NCI-H1436 (cell line): ENCODE data around the gene TRPM3.

Source experiments
- DNase-seq: peaks from one replicate; lab custom pipeline; 2025; lab: John Stamatoyannopoulos, UW

TRPM3 gene

GRCh38 chr9:71097671-71098070 lies 23.8 kb downstream of the TRPM3 start:
- DNase-seq, result no peak

GRCh38 chr9:71096421-71097108 lies 24.9 kb downstream of the TRPM3 start:
- DNase-seq, result no peak

DNA sequence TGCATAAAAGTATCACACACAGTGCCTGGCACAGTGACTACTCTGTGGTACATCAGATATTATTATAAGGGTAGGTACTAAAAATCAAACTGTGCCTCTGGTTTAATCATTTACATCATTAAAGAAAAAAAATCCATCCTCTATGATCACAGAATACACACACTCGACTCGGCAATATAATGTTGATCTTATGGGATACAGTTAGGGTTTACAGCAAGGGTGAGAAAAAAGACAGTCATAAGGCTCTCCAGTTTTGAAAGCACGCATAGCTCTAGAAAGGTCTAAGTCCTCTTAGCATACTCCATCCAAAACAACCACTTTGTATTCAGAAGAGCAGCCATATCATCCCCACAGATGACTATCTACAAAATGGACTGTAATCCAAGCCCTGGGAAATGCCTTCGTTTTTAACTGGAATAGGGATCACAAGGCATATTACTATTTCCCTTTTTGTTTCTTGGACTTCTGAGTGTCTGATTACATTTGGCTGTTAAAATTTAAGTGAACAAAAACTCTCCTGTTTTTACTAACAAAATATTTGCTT lies 26.6 kb downstream of the TRPM3 start:
- no peak for DNase-seq

DNA sequence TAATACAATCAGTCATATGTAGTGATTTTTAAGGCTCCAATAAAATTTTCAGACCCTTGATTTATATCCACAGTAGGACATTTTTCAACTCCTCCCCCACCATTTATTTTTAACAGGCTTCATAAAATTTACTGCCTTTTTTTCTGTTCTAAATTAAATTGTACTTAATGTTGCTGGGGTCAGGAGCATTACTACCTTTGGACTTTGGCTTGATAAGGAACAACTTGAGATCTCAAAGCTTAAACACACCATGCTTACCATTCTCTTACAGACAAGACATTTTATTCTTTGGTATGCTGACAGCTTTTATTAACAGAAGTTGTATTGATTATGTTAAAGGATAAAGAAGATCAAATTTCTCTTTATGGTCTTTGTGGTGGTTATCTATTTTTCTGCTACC lies 30.5 kb downstream of the TRPM3 start:
- DNase-seq, result no peak

GRCh38 chr9:71079451-71079850 lies 42.0 kb downstream of the TRPM3 start:
- no peak for DNase-seq

DNA sequence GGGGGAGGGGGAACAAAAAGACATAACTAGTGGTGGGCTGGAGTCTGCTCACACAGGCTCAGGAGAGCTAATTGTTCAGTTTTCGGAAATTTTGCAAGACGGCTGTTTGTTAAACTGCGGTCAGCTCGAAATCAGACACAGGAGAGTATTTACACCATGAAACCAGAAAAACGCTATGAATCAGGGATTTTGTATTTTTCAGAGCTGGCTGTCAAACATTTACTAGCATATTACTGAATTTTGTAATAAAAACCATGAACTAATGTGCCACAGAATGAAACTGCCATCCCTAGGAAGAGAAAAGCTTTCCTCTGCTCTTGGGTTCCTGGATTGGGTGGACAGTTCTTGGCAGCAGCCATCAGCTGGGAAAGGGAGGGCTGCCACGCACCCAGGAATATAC lies 45.3 kb downstream of the TRPM3 start:
- DNase-seq, result no peak

- no peak for DNase-seq
Measured at GRCh38 chr9:71073494-71073893, 47.9 kb downstream of the TRPM3 start.

GRCh38 chr9:71072587-71072986 lies 48.8 kb downstream of the TRPM3 start:
- DNase-seq, result no peak

DNA sequence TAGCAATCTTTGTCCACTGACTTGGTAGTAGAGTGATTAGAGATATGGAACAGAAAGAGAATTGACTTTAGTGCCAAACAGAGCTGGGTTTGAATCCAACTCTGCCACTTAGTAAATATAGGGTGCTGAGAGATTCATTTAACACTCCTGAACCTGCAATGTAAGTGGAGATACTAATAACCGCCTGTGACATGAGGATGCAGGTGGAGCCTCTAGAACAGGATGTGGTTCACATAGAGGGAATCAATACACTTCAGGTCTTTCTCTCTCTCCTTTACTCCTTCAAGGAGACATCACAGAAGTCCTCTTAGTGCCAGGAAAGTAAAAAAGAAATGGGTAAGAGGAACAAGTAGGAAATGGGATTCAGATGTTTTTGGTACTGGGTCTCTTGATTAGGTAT lies 49.8 kb downstream of the TRPM3 start:
- no peak for DNase-seq

DNA sequence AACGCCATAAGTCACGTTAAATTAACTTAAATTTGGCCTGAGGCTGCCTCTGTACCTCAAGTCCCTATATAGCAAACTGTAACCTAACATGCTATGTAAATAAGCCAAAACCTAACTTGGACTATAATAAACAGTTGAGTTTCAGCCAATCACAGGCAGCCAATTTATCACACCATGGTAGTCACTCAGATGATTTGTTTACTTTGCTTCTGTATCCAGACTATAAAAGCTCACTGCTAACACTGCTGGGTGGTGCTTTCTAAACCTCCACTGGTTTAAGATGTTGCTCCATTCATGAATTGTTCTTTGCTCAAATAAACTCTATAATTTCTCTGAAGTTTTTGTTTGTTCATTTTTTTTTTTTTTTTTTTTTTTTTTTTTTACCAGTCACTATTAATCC lies 62.8 kb downstream of the TRPM3 start:
- no peak for DNase-seq

GRCh38 chr9:71052287-71052686 lies 69.1 kb downstream of the TRPM3 start:
- DNase-seq, result no peak

DNA sequence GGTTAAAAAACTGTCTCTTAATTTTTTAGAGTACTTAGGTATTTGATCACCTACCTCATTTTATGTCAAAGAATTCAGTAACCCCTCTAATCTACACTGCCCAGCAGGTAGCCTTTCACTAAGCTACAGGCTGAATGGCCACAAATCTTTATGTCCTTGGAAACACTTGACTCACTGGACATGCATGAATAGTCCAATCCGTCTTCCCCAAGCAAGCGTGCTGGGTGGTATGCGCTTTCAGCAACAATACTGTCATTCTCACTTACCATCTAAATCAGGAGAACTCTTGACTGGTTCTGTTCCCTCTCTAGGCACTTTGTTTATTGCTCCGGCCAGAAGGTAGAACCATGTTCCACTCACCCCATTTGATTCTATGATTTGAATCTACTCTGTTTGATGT lies 73.1 kb downstream of the TRPM3 start:
- DNase-seq, result no peak

DNA sequence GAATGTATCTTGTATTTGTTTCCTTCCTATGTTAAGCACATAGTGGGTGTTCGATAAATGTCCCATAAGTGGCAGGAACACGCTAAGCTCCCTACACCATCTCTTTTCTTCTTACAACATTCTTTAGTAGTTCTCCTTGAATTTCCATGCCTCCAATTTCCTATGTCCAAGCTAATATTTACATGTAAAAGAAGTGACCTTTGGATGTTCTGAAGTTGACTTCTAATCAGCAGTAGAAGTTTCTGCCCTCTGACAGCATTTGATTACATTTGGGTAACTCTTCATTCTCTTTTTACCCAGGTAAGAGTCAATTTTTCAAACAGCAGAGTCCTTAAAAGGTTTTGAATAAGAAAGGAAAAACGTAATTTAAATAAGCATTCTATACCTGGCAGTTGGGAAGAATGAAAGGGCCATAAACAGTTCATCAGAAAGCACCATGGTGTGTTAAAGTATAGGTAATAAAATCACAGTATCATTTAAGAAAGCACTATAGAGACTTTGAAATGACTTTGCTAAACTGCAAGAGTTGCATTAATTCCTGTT lies 78.9 kb downstream of the TRPM3 start:
- no peak for DNase-seq

- no peak for DNase-seq
Measured at GRCh38 chr9:71037521-71037920, 83.9 kb downstream of the TRPM3 start.

- DNase-seq, result no peak
Measured at GRCh38 chr9:71036501-71036900, 84.9 kb downstream of the TRPM3 start.

- DNase-seq, result no peak
Measured at GRCh38 chr9:71032779-71033178, 88.6 kb downstream of the TRPM3 start.

- DNase-seq, result no peak
Measured at GRCh38 chr9:71025728-71026127, 95.7 kb downstream of the TRPM3 start.

- no peak for DNase-seq
Measured at GRCh38 chr9:71025201-71025600, 96.2 kb downstream of the TRPM3 start.

DNA sequence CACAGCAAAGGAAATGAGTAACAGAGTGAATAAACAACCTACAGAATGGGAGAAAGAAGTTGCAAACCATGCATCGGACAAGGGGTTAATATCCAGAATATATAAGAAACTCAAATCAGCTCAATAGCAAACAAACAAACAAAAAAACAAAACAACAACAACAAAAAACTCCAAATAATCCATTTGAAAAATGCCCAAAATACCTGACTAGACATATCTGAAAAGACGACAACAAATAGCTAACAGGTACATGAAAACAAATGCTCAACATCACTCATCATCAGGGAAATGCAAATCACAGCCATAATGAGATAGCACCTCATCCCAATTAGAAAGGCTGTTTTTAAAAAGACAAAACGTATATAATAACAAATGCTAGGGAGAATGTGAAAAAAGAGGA lies 111.2 kb downstream of the TRPM3 start:
- no peak for DNase-seq

DNA sequence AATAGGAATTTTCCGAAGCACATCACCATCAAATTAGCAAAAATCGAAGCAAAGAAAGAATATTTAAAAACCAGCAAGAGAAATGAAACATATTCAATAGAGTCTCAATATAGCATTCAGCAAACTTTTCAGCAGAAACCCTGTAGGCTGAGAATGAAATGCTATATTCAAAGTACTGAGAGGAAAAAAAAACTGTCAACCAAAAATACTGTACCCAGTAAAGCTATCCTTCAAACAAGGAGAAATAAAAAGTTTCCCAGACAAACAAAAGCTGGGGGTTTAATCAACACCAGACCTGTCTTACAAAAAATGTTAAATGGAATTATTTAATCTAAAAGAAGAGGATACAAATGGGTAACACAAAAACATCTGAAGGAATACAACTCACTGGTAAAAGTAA lies 116.0 kb downstream of the TRPM3 start:
- no peak for DNase-seq

GRCh38 chr9:71004196-71004595 lies 117.2 kb downstream of the TRPM3 start:
- no peak for DNase-seq

GRCh38 chr9:71003346-71003745 lies 118.1 kb downstream of the TRPM3 start:
- DNase-seq, result no peak

- peak; percentile 0 for DNase-seq
Measured at GRCh38 chr9:71001780-71002386, 119.5 kb downstream of the TRPM3 start.

GRCh38 chr9:70998962-70999361 lies 122.5 kb downstream of the TRPM3 start:
- no peak for DNase-seq
